NCI-H2171 treated with DMSO at 0.1 percent for 48 hours (cell line): ENCODE data around the gene ERBB4.
"Not testable (repeated sequence)": the region's sequence is repeated elsewhere in the genome, so short reads cannot be mapped to it uniquely, and the experiment has no call there.

Source experiments
- DNase-seq: peaks from one replicate; lab custom pipeline; 2025; lab: John Stamatoyannopoulos, UW

ERBB4 gene

GRCh38 chr2:212299333-212299732, 239.3 kb downstream of the ERBB4 start:
- DNase-seq, result no peak

DNA sequence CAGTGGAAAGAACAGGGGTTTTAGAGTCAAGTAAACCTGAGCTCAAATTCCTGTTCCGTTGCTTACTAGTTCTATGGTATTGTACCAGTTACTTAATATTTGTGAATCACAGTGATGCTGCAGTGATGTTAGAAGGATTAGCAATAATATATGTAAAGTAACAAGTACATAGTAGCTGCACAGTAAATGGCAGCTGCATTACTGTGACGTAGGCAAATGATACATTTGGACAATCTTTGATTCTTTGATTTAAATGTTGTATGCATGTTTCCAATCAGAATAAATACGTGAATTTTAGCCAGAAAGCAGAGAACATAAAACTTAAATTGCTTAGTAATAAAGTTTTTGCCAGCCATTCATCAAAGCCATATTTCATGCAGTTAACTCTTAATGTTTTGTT, 243.0 kb downstream of the ERBB4 start:
- no peak for DNase-seq

- DNase-seq, result peak; percentile 97
Observed at GRCh38 chr2:212294816-212295215, 243.8 kb downstream of the ERBB4 start.

- DNase-seq, result no peak
Observed at GRCh38 chr2:212289301-212289700, 249.3 kb downstream of the ERBB4 start.

- DNase-seq, result no peak
Observed at GRCh38 chr2:212288308-212288707, 250.3 kb downstream of the ERBB4 start.

DNA sequence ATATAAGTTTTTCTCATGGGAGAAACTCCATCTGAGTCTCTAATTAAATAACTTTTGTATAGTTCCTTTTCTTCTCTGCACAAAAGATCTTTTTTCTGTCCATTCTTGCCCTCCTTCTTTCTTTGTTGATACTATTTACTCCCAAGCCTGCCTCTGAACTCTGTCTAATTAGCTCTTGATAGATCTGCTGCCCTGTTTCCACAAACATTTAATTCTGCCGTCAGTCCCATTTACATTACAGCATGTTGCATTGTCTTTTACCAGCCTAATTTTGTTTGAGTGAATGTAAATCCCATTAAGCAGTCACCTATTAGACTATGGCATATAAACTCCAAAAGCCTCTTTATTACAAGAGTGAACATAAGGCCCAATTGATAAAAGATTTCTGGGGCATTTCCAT, 254.4 kb downstream of the ERBB4 start:
- no peak for DNase-seq

DNA sequence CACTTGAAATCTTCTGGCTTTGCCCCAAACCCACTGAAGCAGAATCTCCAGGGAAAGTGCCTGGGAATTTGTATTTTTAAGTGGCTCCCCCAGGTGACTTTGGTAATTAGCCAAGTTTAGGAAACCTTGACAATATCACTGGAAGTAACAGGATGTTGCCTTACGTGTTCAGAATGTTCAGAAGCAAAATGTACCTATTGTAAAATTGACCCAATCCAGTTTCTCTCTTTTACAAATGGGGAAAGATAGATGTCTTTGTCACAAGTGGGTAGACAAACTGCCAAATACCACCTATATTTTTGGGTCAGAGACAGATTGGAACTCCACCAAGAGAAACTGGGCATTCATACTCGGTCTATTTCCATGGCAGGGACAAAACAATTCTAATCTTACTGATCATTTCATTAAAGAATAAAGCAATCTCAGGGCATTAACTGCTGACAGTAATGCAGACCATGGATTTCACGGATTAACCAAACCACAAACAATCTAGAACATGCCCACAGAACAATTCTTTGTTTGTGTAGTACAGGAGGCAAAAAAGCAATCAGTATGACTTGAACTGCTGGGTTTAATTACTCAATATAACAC, 255.8 kb downstream of the ERBB4 start:
- peak; percentile 63 for DNase-seq

GRCh38 chr2:212276813-212277212, 261.8 kb downstream of the ERBB4 start:
- DNase-seq, result peak; percentile 5

DNA sequence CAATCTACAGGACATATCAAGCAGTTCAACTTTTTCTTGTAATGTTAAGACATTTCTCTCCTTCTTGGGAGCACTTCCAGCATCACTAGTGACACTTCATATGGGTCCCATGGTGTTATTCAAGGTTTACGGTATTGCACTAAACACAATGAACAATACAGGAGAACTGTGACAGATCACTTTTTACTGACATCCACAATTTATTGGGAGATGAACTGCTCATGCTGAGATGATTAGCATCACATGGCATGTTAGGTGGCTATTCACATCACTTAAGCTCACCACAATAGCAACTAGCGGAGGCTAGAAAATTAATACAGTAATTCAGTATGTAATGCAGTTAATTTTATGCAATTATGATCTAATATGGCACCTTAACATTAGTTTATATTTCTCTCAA, 264.4 kb downstream of the ERBB4 start:
- DNase-seq, result no peak

GRCh38 chr2:212271583-212271982, 267.0 kb downstream of the ERBB4 start:
- DNase-seq, result no peak

DNA sequence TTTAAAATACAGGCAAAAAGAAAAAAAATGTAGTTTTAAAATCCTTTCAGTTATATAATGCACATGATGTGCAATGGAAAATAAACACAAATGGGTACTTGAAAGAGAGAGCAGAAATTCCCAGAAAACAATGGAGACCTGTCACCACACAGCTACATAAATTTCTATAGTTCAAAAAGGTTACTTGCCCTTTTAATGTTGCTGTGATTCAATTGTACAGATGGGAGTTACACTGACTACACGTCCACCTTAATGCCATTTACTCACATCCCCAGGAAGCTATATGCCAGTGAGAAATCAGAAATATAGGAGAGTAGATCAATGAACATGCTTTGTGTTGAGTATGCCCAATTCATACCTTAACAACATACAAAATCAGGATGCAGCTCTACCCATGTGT, 269.6 kb downstream of the ERBB4 start:
- no peak for DNase-seq

- no peak for DNase-seq
Observed at GRCh38 chr2:212266297-212266696, 272.3 kb downstream of the ERBB4 start.

GRCh38 chr2:212265777-212266176, 272.8 kb downstream of the ERBB4 start:
- DNase-seq, result no peak

- no peak for DNase-seq
Observed at GRCh38 chr2:212264187-212264586, 274.4 kb downstream of the ERBB4 start.

GRCh38 chr2:212259226-212259625, 279.4 kb downstream of the ERBB4 start:
- no peak for DNase-seq

DNA sequence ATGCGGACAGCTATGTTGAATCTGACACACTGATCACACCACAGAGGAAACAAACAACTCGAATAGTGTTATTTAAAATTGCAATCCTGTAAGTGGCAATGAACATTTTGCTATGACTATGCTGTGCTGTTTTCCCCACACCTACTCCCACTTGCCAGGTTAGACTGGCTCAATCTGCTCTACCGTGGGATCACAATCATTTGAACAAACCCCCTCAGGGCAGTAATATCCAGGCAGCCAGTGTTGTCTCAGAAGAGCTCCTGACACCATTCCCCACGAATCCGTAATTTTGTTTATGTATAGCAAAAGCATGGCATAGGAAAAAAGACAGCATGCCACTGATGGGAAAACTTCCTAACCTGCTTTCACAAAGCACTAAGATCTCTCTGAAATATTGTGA, 284.3 kb downstream of the ERBB4 start:
- no peak for DNase-seq

- DNase-seq, result no peak
Observed at GRCh38 chr2:212249451-212249850, 289.2 kb downstream of the ERBB4 start.

- DNase-seq, result no peak
Observed at GRCh38 chr2:212245880-212246279, 292.7 kb downstream of the ERBB4 start.

- peak; percentile 91 for DNase-seq
Observed at GRCh38 chr2:212242724-212243123, 295.9 kb downstream of the ERBB4 start.

DNA sequence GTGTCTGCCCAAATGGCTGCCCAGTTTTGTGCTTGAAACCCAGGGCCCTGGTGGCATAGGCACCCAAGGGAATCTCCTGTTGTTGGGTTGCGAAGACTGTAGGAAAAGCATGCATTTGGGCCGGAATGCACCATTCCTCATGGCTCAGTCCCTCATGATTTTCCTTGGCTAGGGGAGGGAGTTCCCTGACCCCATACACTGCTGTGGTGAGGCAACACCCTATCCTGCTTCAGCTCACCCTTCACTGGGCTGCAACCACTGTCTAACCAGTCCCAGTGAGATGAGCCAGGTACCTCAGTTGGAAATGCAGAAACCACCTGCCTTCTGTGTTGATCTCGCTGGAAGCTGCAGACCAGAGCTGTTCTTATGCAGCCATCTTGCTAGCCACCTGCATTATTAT, 300.4 kb downstream of the ERBB4 start:
- not testable (repeated sequence) for DNase-seq

DNA sequence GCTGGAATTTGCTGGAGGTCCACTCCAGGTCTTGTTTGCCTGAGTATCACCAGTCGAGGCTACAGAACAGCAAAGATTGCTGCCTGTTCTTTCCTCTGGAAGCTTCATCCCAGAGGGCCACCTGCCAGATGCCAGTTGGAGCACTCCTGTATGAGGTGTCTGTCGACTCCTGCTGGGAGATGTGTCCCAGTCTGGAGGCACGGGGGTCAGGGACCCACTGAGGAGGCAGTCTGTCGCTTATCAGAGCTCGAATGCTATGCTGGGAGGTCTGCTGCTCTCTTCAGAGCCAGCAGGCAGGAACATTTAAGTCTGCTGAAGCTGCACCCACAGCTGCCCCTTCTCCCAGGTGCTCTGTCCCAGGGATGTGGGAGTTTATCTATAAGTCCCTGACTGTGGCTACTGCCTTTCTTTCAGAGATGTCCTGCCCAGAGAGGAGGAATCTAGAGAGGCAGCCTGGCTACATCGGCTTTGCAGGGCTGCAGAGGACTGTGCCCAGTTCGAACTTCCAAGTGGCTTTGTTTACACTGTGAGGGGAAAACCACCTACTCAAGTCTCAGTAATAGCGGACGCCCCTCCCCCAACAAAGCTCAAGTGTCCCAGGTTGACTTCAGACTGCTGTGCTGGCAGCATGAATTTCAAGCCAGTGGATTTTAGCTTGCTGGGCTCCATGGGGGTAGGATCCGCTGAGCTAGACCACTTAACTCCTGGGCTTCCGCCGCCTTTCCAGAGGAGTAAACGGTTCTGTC, 301.1 kb downstream of the ERBB4 start:
- peak; percentile 63 for DNase-seq

DNA sequence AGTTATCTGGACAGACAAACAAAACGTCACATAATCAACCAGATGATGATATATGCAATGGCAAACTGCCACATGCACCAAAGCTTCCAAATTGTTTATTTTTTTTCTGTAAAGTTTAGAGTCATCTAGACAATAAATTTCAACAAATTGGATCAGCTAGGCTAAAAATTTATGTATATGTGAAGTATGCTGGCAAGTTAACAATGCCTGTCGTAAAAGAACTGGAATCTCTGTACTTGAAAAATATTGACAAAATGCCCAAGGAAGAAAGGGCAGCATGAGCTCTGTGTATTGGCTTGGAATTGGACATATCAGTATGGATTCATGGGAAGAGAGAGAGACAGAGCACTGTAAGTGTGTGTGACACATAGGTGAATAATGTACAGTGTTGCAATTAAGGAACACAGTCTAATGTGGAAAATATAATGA, 309.8 kb downstream of the ERBB4 start:
- DNase-seq, result no peak

DNA sequence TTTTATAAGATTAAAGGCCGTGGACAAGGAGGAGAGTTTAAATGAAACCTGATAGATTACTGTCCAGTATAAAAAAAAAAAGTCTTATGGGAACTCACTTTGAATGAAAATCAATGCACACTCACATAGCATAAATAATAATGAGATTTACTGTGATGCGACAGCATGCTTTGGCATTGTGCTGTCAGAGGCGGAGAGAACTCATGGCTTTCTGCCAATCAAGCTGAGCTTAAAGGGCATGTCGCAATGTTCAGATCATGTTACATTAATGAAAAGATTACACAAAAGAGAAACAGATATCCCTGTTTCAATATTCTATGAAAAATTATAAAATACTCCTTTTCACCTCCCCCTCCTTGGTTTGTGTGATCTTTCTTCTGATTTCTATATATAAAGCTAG, 310.8 kb downstream of the ERBB4 start:
- DNase-seq, result peak; percentile 94

DNA sequence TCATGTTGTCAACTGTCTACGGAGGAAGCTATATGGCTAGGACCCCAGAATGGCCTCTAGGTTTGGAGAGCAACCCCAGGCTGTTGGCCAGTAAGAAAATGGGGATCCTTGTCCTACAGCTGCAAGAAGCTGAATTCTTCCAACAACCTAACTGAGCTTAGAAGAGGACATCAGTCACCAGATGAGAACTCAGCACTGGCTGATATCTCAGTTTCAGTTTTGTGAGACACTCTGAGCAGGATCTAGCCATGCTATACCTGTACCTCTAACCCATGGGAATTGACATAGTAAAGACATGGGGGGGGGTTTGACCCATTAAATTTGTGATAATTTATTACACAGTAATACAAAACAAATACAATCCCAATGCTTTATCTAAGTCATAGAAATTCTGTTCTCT, 312.5 kb downstream of the ERBB4 start:
- no peak for DNase-seq
